Measurements from ENCODE around the gene RAPGEF6.

GRCh38 chr5:131461742-131462141 lies 173.3 kb downstream of the RAPGEF6 start:
- no peak for TF ChIP-seq POLR2A (IDR thresholded peaks at IDR 0.05)
- no peak for TF ChIP-seq CTCF (IDR thresholded peaks at IDR 0.05)
- no peak for TF ChIP-seq POLR2AphosphoS5 (IDR thresholded peaks at IDR 0.05)
- TF ChIP-seq EP300 (IDR thresholded peaks at IDR 0.05), result no peak
